ENCODE measurements around the gene MFSD12. TPM values are rescaled to one million over a fixed set of nuclear protein-coding genes. Genes with fewer than 3 reads are reported as not detected.

MFSD12 gene
- total and polyA plus RNA-seq, 2 experiments from 2014 or later, result 23.0 to 67.9 TPM

- H3F3A ChIP-seq (ENCODE audit: insufficient read depth), result no peaks in the 10 kb centered on the region
- WGBS, 2 experiments (ENCODE audit: low coverage in 1 of 2, low lambda C conversion rate in 2 of 2, missing lambda C conversion rate in 2 of 2), result 82 to 83% methylated on average over 6 to 9 of the region's 9 CpGs
- H4K20me1 ChIP-seq (ENCODE audit: insufficient read depth), result no peaks in the 10 kb centered on the region
- no peak overlapping the region for H2AFZ ChIP-seq
- no peak overlapping the region for H3K4me2 ChIP-seq (ENCODE audit: unreplicated experiment)
- H3K9ac ChIP-seq, result no peak overlapping the region
- H3K4me1 ChIP-seq (ENCODE audit: insufficient read depth), result no peaks in the 10 kb centered on the region
- no peak overlapping the region for H3K27ac ChIP-seq
- DNase-seq, result no peak
- no peaks in the 10 kb centered on the region for H3K27me3 ChIP-seq (replicated peaks; ENCODE audit: insufficient read depth)
- TF ChIP-seq EZH2phosphoT487 (IDR thresholded peaks at IDR 0.05; ENCODE audit: insufficient read depth, low read depth) (no peak), EZH2 (IDR thresholded peaks at IDR 0.05; ENCODE audit: insufficient read depth, poor library complexity, severe bottlenecking) (no peak)
- H3K36me3 ChIP-seq (ENCODE audit: low read depth), result no peaks in the 10 kb centered on the region; the same call in 1 of the 2 replicates
- H3K4me3 ChIP-seq, result no peak overlapping the region
- no peaks in the 10 kb centered on the region for H3K9me3 ChIP-seq (ENCODE audit: low read depth)
- in situ Hi-C loops (cut with MboI), result loop anchor here (10.0 kb wide), 1 partner anchor 170 kb away; the partner anchor contains the start of genes PIP5K1C and TJP3
- no peaks in the 10 kb centered on the region for H3K9me2 ChIP-seq (ENCODE audit: insufficient read depth)
- H3K79me2 ChIP-seq (ENCODE audit: insufficient read depth), result no peaks in the 10 kb centered on the region
Measured at GRCh38 chr19:3535235-3535535, 22.2 kb downstream of the MFSD12 start.

- no peak overlapping the region for H3K27ac ChIP-seq
- H3K9me3 ChIP-seq (ENCODE audit: low read depth), result no peaks in the 10 kb centered on the region
- no peak overlapping the region for H3K4me3 ChIP-seq
- WGBS, 2 experiments (ENCODE audit: low coverage in 1 of 2, low lambda C conversion rate in 2 of 2, missing lambda C conversion rate in 2 of 2), result 89% methylated on average over 38 of the region's 38 CpGs
- H3K36me3 ChIP-seq (ENCODE audit: low read depth), result no peaks in the 10 kb centered on the region; the same call in 1 of the 2 replicates
- no peaks in the 10 kb centered on the region for H3K79me2 ChIP-seq (ENCODE audit: insufficient read depth)
- no peaks in the 10 kb centered on the region for H4K20me1 ChIP-seq (ENCODE audit: insufficient read depth)
- no peaks in the 10 kb centered on the region for H3F3A ChIP-seq (ENCODE audit: insufficient read depth)
- H3K4me1 ChIP-seq (ENCODE audit: insufficient read depth), result no peaks in the 10 kb centered on the region
- no peak for TF ChIP-seq EZH2phosphoT487 (IDR thresholded peaks at IDR 0.05; ENCODE audit: insufficient read depth, low read depth)
- TF ChIP-seq EZH2 (IDR thresholded peaks at IDR 0.05; ENCODE audit: insufficient read depth, poor library complexity, severe bottlenecking), result no peak
- in situ Hi-C loops (cut with MboI), result loop anchor here (10.0 kb wide), 1 partner anchor 170 kb away; the partner anchor contains the start of genes PIP5K1C and TJP3
- H2AFZ ChIP-seq, result no peak overlapping the region
- no peak overlapping the region for H3K4me2 ChIP-seq (ENCODE audit: unreplicated experiment)
- H3K27me3 ChIP-seq (replicated peaks; ENCODE audit: insufficient read depth), result no peaks in the 10 kb centered on the region
- DNase-seq, result no peak
- H3K9ac ChIP-seq, result no peak overlapping the region
- no peaks in the 10 kb centered on the region for H3K9me2 ChIP-seq (ENCODE audit: insufficient read depth)
Measured at GRCh38 chr19:3534375-3535234, 22.8 kb downstream of the MFSD12 start.

GRCh38 chr19:3533563-3534216, 23.7 kb downstream of the MFSD12 start:
- Histone ChIP-seq H3K4me3 (no peak overlapping the region), H3K9ac (no peak overlapping the region), H3K79me2 (ENCODE audit: insufficient read depth) (no peaks in the 10 kb centered on the region), H4K20me1 (ENCODE audit: insufficient read depth) (no peaks in the 10 kb centered on the region), H3K27ac (no peak overlapping the region), H3K4me1 (ENCODE audit: insufficient read depth) (no peaks in the 10 kb centered on the region), H3K9me3 (ENCODE audit: low read depth) (no peaks in the 10 kb centered on the region), H3K36me3 (ENCODE audit: low read depth) (no peaks in the 10 kb centered on the region; the same call in 1 of the 2 replicates), H3K27me3 (replicated peaks; ENCODE audit: insufficient read depth) (no peaks in the 10 kb centered on the region), H3F3A (ENCODE audit: insufficient read depth) (no peaks in the 10 kb centered on the region), H3K4me2 (ENCODE audit: unreplicated experiment) (no peak overlapping the region), H2AFZ (no peak overlapping the region), H3K9me2 (ENCODE audit: insufficient read depth) (no peaks in the 10 kb centered on the region)
- in situ Hi-C loops (cut with MboI), result loop anchor here (10.0 kb wide), 1 partner anchor 171 kb away; the partner anchor contains the start of genes PIP5K1C and TJP3
- 86 to 91% methylated on average over 12 of the region's 12 CpGs for WGBS, 2 experiments (ENCODE audit: low coverage in 1 of 2, low lambda C conversion rate in 2 of 2, missing lambda C conversion rate in 2 of 2)
- no peak for DNase-seq
- TF ChIP-seq EZH2 (IDR thresholded peaks at IDR 0.05; ENCODE audit: insufficient read depth, poor library complexity, severe bottlenecking) (no peak), EZH2phosphoT487 (IDR thresholded peaks at IDR 0.05; ENCODE audit: insufficient read depth, low read depth) (no peak)

GRCh38 chr19:3533033-3533432, 24.4 kb downstream of the MFSD12 start:
- Histone ChIP-seq H3F3A (ENCODE audit: insufficient read depth) (no peaks in the 10 kb centered on the region), H3K4me3 (no peak overlapping the region), H3K9me3 (ENCODE audit: low read depth) (no peaks in the 10 kb centered on the region), H3K4me1 (ENCODE audit: insufficient read depth) (no peaks in the 10 kb centered on the region), H3K9me2 (ENCODE audit: insufficient read depth) (no peaks in the 10 kb centered on the region), H3K79me2 (ENCODE audit: insufficient read depth) (no peaks in the 10 kb centered on the region), H3K27me3 (replicated peaks; ENCODE audit: insufficient read depth) (no peaks in the 10 kb centered on the region), H3K4me2 (ENCODE audit: unreplicated experiment) (no peak overlapping the region), H4K20me1 (ENCODE audit: insufficient read depth) (no peaks in the 10 kb centered on the region), H3K9ac (no peak overlapping the region), H3K27ac (no peak overlapping the region), H3K36me3 (ENCODE audit: low read depth) (no peaks in the 10 kb centered on the region; the same call in 1 of the 2 replicates), H2AFZ (no peak overlapping the region)
- in situ Hi-C loops (cut with MboI), result loop anchor here (10.0 kb wide), 1 partner anchor 172 kb away; the partner anchor contains the start of genes PIP5K1C and TJP3
- no peak for DNase-seq
- 90% methylated on average over 17 of the region's 17 CpGs for WGBS, 2 experiments (ENCODE audit: low coverage in 1 of 2, low lambda C conversion rate in 2 of 2, missing lambda C conversion rate in 2 of 2)
- no peak for TF ChIP-seq EZH2phosphoT487 (IDR thresholded peaks at IDR 0.05; ENCODE audit: insufficient read depth, low read depth)
- no peak for TF ChIP-seq EZH2 (IDR thresholded peaks at IDR 0.05; ENCODE audit: insufficient read depth, poor library complexity, severe bottlenecking)
